ENCODE measurements around the gene MAN1C1.

GRCh38 chr1:25724966-25725365, 108.4 kb downstream of the MAN1C1 start:
- TF ChIP-seq, protein P1, sequence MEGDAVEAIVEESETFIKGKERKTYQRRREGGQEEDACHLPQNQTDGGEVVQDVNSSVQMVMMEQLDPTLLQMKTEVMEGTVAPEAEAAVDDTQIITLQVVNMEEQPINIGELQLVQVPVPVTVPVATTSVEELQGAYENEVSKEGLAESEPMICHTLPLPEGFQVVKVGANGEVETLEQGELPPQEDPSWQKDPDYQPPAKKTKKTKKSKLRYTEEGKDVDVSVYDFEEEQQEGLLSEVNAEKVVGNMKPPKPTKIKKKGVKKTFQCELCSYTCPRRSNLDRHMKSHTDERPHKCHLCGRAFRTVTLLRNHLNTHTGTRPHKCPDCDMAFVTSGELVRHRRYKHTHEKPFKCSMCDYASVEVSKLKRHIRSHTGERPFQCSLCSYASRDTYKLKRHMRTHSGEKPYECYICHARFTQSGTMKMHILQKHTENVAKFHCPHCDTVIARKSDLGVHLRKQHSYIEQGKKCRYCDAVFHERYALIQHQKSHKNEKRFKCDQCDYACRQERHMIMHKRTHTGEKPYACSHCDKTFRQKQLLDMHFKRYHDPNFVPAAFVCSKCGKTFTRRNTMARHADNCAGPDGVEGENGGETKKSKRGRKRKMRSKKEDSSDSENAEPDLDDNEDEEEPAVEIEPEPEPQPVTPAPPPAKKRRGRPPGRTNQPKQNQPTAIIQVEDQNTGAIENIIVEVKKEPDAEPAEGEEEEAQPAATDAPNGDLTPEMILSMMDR (conservative IDR thresholded peaks at IDR 0.05; ENCODE audit: low read depth, low read length), result no peak
- TF ChIP-seq EZH2phosphoT487 (IDR thresholded peaks at IDR 0.05; ENCODE audit: borderline replicate concordance, low read length), result no peak
